Measurements from ENCODE around the gene DHCR7. TPM values are rescaled to one million over a fixed set of nuclear protein-coding genes. Genes with fewer than 3 reads are reported as not detected.

The DHCR7 gene
- total and polyA plus RNA-seq, 2 experiments from 2014 or later, result 140 to 303 TPM

DNA sequence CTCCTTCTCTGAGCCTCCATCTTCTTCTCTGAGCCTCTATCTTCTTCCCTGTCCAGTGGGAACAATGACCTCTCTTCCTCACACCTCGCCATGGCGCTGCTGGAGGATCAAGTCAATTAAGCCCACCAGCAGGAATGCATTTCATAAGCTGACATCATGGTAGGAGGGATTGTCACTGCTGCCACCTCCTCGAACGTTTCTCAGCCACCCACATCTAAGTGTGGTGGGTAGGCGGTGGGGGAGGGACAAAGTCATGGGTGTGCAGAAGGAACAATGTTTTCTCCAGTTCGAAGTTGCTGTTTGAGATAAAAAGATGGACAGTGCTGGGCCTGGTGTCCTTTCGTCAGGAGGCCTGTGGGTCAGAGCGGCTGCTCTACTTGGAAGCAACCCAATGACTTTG, 44.0 kb downstream of the DHCR7 start:
- WGBS (ENCODE audit: low lambda C conversion rate, missing lambda C conversion rate), result 79% methylated on average over 8 of the region's 8 CpGs
- no peaks in the 10 kb centered on the region for H4K20me1 ChIP-seq (ENCODE audit: insufficient read depth, poor library complexity, severe bottlenecking)
- no peaks in the 10 kb centered on the region for H3K9me3 ChIP-seq (ENCODE audit: low read depth)
- H3K4me3 ChIP-seq, result no peak overlapping the region
- H3K4me2 ChIP-seq, result no peak overlapping the region
- DNase-seq (ENCODE audit: low spot score), result no peak
- no peak overlapping the region for H3K27ac ChIP-seq
- no peaks in the 10 kb centered on the region for H3K4me1 ChIP-seq (ENCODE audit: insufficient read depth)
- H3K79me2 ChIP-seq, result no peaks in the 10 kb centered on the region
- H3K36me3 ChIP-seq (replicated peaks; ENCODE audit: insufficient read depth, low read depth), result no peaks in the 10 kb centered on the region
- no peaks in the 10 kb centered on the region for H3K27me3 ChIP-seq
- H2AFZ ChIP-seq, result no peak overlapping the region
- no peaks in the 10 kb centered on the region for H3K9me2 ChIP-seq (replicated peaks; ENCODE audit: insufficient read depth)
- TF ChIP-seq EZH2 (IDR thresholded peaks at IDR 0.05; ENCODE audit: borderline replicate concordance), result no peak
- no peak for TF ChIP-seq EZH2phosphoT487 (IDR thresholded peaks at IDR 0.05; ENCODE audit: low read depth, severe bottlenecking, unreplicated experiment)
- no peak for TF ChIP-seq CTCF (IDR thresholded peaks at IDR 0.05; ENCODE audit: poor library complexity)

DNA sequence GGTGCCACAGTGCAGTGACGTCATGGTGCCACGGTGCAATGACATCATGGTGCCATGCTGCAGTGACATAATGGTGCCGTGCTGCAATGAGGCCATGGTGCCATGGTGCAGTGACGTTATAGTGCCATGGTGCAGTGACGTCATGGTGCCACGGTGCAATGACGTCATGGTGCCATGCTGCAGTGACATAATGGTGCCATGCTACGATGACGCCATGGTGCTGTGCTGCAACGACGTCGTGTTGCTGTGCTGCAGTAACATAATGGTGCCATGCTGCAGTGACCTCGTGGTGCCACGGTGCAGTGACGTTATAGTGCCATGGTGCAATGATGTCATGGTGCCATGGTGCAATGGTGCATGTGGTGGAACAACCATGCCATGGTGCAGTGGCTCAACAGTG, 45.3 kb downstream of the DHCR7 start:
- no peaks in the 10 kb centered on the region for H3K27me3 ChIP-seq
- H4K20me1 ChIP-seq (ENCODE audit: insufficient read depth, poor library complexity, severe bottlenecking), result no peaks in the 10 kb centered on the region
- no peaks in the 10 kb centered on the region for H3K4me1 ChIP-seq (ENCODE audit: insufficient read depth)
- no peak for DNase-seq (ENCODE audit: low spot score)
- no peak for TF ChIP-seq EZH2 (IDR thresholded peaks at IDR 0.05; ENCODE audit: borderline replicate concordance)
- no peak for TF ChIP-seq EZH2phosphoT487 (IDR thresholded peaks at IDR 0.05; ENCODE audit: low read depth, severe bottlenecking, unreplicated experiment)
- TF ChIP-seq CTCF (IDR thresholded peaks at IDR 0.05; ENCODE audit: poor library complexity), result no peak
- no peaks in the 10 kb centered on the region for H3K9me2 ChIP-seq (replicated peaks; ENCODE audit: insufficient read depth)
- H3K4me2 ChIP-seq, result no peak overlapping the region
- no peak overlapping the region for H3K4me3 ChIP-seq
- no peaks in the 10 kb centered on the region for H3K36me3 ChIP-seq (replicated peaks; ENCODE audit: insufficient read depth, low read depth)
- H3K9me3 ChIP-seq (ENCODE audit: low read depth), result no peaks in the 10 kb centered on the region
- no peak overlapping the region for H3K27ac ChIP-seq
- whole genome bisulfite sequencing (ENCODE audit: low lambda C conversion rate, missing lambda C conversion rate), result 93% methylated on average over 14 of the region's 15 CpGs
- H3K79me2 ChIP-seq, result no peaks in the 10 kb centered on the region
- H2AFZ ChIP-seq, result no peak overlapping the region

DNA sequence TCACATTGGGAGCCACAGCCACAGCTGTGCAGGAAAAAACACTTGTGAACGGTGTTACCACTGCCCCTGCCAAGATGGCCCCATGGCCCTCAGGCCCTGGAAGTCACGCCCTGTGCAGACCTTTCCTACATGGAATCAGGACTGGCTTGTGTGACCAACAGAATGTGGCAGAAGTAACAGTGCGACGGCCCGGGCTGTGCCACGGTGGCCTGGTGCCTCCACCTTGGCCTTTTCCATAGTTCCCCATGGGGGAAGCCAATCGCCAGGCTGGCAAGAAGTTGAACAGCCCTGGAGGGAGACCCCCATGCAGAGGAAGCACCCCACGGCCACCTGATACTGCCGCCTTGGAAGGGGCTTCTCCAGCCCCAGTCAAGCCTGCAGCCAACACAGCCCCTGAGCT, 48.0 kb downstream of the DHCR7 start:
- Histone ChIP-seq H2AFZ (no peak overlapping the region), H3K27me3 (no peaks in the 10 kb centered on the region), H3K9me2 (replicated peaks; ENCODE audit: insufficient read depth) (no peaks in the 10 kb centered on the region), H4K20me1 (ENCODE audit: insufficient read depth, poor library complexity, severe bottlenecking) (no peaks in the 10 kb centered on the region), H3K4me3 (no peak overlapping the region), H3K27ac (no peak overlapping the region), H3K4me1 (ENCODE audit: insufficient read depth) (no peaks in the 10 kb centered on the region), H3K79me2 (no peaks in the 10 kb centered on the region), H3K4me2 (no peak overlapping the region), H3K9me3 (ENCODE audit: low read depth) (no peaks in the 10 kb centered on the region), H3K36me3 (replicated peaks; ENCODE audit: insufficient read depth, low read depth) (no peaks in the 10 kb centered on the region)
- TF ChIP-seq EZH2phosphoT487 (IDR thresholded peaks at IDR 0.05; ENCODE audit: low read depth, severe bottlenecking, unreplicated experiment) (no peak), EZH2 (IDR thresholded peaks at IDR 0.05; ENCODE audit: borderline replicate concordance) (no peak)
- no peak for DNase-seq (ENCODE audit: low spot score)
- 95% methylated on average over 9 of the region's 9 CpGs for WGBS (ENCODE audit: low lambda C conversion rate, missing lambda C conversion rate)

DNA sequence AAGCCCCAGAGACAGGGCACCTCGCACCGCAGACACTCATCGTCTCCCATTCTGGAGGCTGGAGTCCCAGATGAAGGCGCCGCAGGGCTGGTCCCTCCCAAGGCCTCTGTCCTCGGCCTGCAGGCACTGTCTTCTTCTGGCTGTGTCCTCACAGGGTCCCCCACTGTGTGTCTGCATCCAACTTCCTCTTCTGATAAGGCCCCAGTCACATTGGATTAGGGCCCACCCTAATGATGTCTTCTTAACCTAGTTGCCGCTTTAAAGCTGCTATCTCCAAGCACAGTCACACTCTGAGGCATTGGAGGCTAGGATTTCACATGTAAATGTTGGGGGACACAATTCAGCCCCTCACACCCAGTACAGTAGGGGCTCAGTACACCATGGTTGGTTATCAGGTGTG, 48.9 kb downstream of the DHCR7 start:
- no peak overlapping the region for H2AFZ ChIP-seq
- 89% methylated on average over 7 of the region's 7 CpGs for WGBS (ENCODE audit: low lambda C conversion rate, missing lambda C conversion rate)

More for the DNA sequence above, 48.9 kb downstream of the DHCR7 start:
- no peak for DNase-seq (ENCODE audit: low spot score)
- no peak overlapping the region for H3K4me2 ChIP-seq
- H3K27ac ChIP-seq, result no peak overlapping the region
- no peaks in the 10 kb centered on the region for H3K27me3 ChIP-seq
- H3K9me2 ChIP-seq (replicated peaks; ENCODE audit: insufficient read depth), result no peaks in the 10 kb centered on the region
- H3K4me1 ChIP-seq (ENCODE audit: insufficient read depth), result no peaks in the 10 kb centered on the region
- no peaks in the 10 kb centered on the region for H3K9me3 ChIP-seq (ENCODE audit: low read depth)
- H3K36me3 ChIP-seq (replicated peaks; ENCODE audit: insufficient read depth, low read depth), result no peaks in the 10 kb centered on the region
- H4K20me1 ChIP-seq (ENCODE audit: insufficient read depth, poor library complexity, severe bottlenecking), result no peaks in the 10 kb centered on the region
- no peaks in the 10 kb centered on the region for H3K79me2 ChIP-seq
- TF ChIP-seq CTCF (IDR thresholded peaks at IDR 0.05; ENCODE audit: poor library complexity) (no peak), EZH2 (IDR thresholded peaks at IDR 0.05; ENCODE audit: borderline replicate concordance) (no peak), EZH2phosphoT487 (IDR thresholded peaks at IDR 0.05; ENCODE audit: low read depth, severe bottlenecking, unreplicated experiment) (no peak)
- no peak overlapping the region for H3K4me3 ChIP-seq

Data from hepatocyte (in vitro differentiated cells).